Suprapubic skin (tissue), 4 donors: ENCODE data around the gene MBNL2. TPM values are rescaled to one million over a fixed set of nuclear protein-coding genes. Genes with fewer than 3 reads are reported as not detected.

Experiments used
- DNase-seq, 2 donors: peaks; one replicate each; pipeline ENCODE4 v3.0.0-alpha.2; 2019; ENCODE audit warnings: low spot score in 2 of 2
- H3K27ac ChIP-seq: fragments of 200-600 bp; sonication (generic); one replicate; pipeline ENCODE4 v1.5.1; 2019
- H3K27me3 ChIP-seq: fragments of 200-600 bp; sonication (generic); one replicate; pipeline ENCODE4 v1.5.1; 2019
- H3K36me3 ChIP-seq: fragments of 200-600 bp; sonication (generic); one replicate; pipeline ENCODE4 v1.5.1; 2019
- H3K4me1 ChIP-seq: fragments of 200-600 bp; sonication (generic); one replicate; pipeline ENCODE4 v1.5.1; 2019
- H3K4me3 ChIP-seq: fragments of 200-600 bp; sonication (generic); one replicate; pipeline ENCODE4 v1.5.1; 2019; ENCODE audit warnings: mild to moderate bottlenecking
- H3K9me3 ChIP-seq: fragments of 200-600 bp; sonication (generic); one replicate; pipeline ENCODE4 v1.5.1; 2019
- CTCF ChIP-seq, 2 donors: fragments of 200-600 bp in 1 of 2; fragments of 450-650 bp in 1 of 2; sonication (generic) in 1 of 2; IDR thresholded peaks; one replicate each; pipeline ENCODE4 v1.5.1; 2016 to 2019; ENCODE audit warnings: antibody characterized with exemption in 2 of 2, mild to moderate bottlenecking in 1 of 2, moderate library complexity in 1 of 2
- EP300 ChIP-seq: sonication (generic); formaldehyde crosslinking; IDR thresholded peaks from one replicate; pipeline ENCODE4 v1.6.1; 2017; ENCODE audit warnings: antibody characterized with exemption
- POLR2A ChIP-seq, 2 donors: fragments of 450-650 bp; IDR thresholded peaks; one replicate each; pipeline ENCODE4 v1.6.1; 2017; ENCODE audit warnings: antibody characterized with exemption in 2 of 2, mild to moderate bottlenecking in 2 of 2, moderate library complexity in 2 of 2
- POLR2AphosphoS5 ChIP-seq, 3 donors: sonication (generic); formaldehyde crosslinking; IDR thresholded peaks; one replicate each; pipeline ENCODE4 v1.6.1; 2017; ENCODE audit warnings: antibody characterized with exemption in 3 of 3
- WGBS: methylation state at CpG from one replicate; pipeline ENCODE4 v1.1.5; 2018; 5-methylcytosine and 5-hydroxymethylcytosine counted together
- total RNA-seq, 4 donors: library from RNA; depleted of rRNA; stranded (reverse); fragments of >200 nt; gene quantifications; one replicate each; pipeline ENCODE4 v1.1.0, GENCODE V29; 2016

Gene MBNL2
- total RNA-seq, 4 donors from 2014 or later = 64.2 to 92.4 (median 73.4) TPM

GRCh38 chr13:97240788-97241734, 18.9 kb downstream of the MBNL2 start:
- Histone ChIP-seq H3K36me3 (no peaks in the 10 kb centered on the region), H3K27me3 (no peaks in the 10 kb centered on the region), H3K4me3 (no peak overlapping the region), H3K27ac (peak overlapping the region; percentile 43), H3K9me3 (no peaks in the 10 kb centered on the region), H3K4me1 (peaks cover 93% of the 10 kb centered on the region)
- TF ChIP-seq CTCF (IDR thresholded peaks at IDR 0.05) (no peak), EP300 (no peak), POLR2A (IDR thresholded peaks at IDR 0.05) (no peak), POLR2AphosphoS5 (IDR thresholded peaks at IDR 0.05) (no peak)
- no peak for DNase-seq
- WGBS = 48% methylated on average over 8 of the region's 8 CpGs

- no peaks in the 10 kb centered on the region for H3K36me3 ChIP-seq
- H3K27me3 ChIP-seq = no peaks in the 10 kb centered on the region
- WGBS = 78% methylated on average over 5 of the region's 5 CpGs
- peaks cover 89% of the 10 kb centered on the region for H3K4me1 ChIP-seq
- DNase-seq = no peak
- H3K27ac ChIP-seq = peak overlapping the region; percentile 73
- no peak overlapping the region for H3K4me3 ChIP-seq
- no peaks in the 10 kb centered on the region for H3K9me3 ChIP-seq
- no peak for TF ChIP-seq EP300
- TF ChIP-seq CTCF (IDR thresholded peaks at IDR 0.05) = no peak
- no peak for TF ChIP-seq POLR2A (IDR thresholded peaks at IDR 0.05)
- no peak for TF ChIP-seq POLR2AphosphoS5 (IDR thresholded peaks at IDR 0.05)
Measured at GRCh38 chr13:97241761-97242160, 19.6 kb downstream of the MBNL2 start.

- H3K27ac ChIP-seq = peak overlapping the region; percentile 73
- no peak for DNase-seq
- no peaks in the 10 kb centered on the region for H3K36me3 ChIP-seq
- H3K4me1 ChIP-seq = peaks cover 81% of the 10 kb centered on the region
- WGBS = 85% methylated on average over 13 of the region's 13 CpGs
- no peak overlapping the region for H3K4me3 ChIP-seq
- H3K27me3 ChIP-seq = no peaks in the 10 kb centered on the region
- no peaks in the 10 kb centered on the region for H3K9me3 ChIP-seq
- no peak for TF ChIP-seq POLR2A (IDR thresholded peaks at IDR 0.05)
- no peak for TF ChIP-seq POLR2AphosphoS5 (IDR thresholded peaks at IDR 0.05)
- TF ChIP-seq CTCF (IDR thresholded peaks at IDR 0.05) = no peak
- no peak for TF ChIP-seq EP300
Measured at GRCh38 chr13:97242755-97243497, 20.8 kb downstream of the MBNL2 start.

GRCh38 chr13:97243915-97244781, 22.0 kb downstream of the MBNL2 start:
- H3K36me3 ChIP-seq = no peaks in the 10 kb centered on the region
- peaks cover 81% of the 10 kb centered on the region for H3K4me1 ChIP-seq
- DNase-seq = no peak
- TF ChIP-seq EP300 (no peak), POLR2A (IDR thresholded peaks at IDR 0.05) (no peak), POLR2AphosphoS5 (IDR thresholded peaks at IDR 0.05) (no peak)
- H3K9me3 ChIP-seq = no peaks in the 10 kb centered on the region
- WGBS = 44% methylated on average over 8 of the region's 8 CpGs
- H3K27ac ChIP-seq = peak overlapping the region; percentile 73
- H3K27me3 ChIP-seq = no peaks in the 10 kb centered on the region
- H3K4me3 ChIP-seq = no peak overlapping the region

- DNase-seq = no peak
Measured at GRCh38 chr13:97245011-97245410, 22.9 kb downstream of the MBNL2 start.

More at GRCh38 chr13:97245011-97245410, 22.9 kb downstream of the MBNL2 start:
- H3K27ac ChIP-seq = peak overlapping the region; percentile 73
- no peak overlapping the region for H3K4me3 ChIP-seq
- H3K36me3 ChIP-seq = no peaks in the 10 kb centered on the region
- H3K4me1 ChIP-seq = peaks cover 81% of the 10 kb centered on the region
- no peaks in the 10 kb centered on the region for H3K9me3 ChIP-seq
- TF ChIP-seq CTCF (IDR thresholded peaks at IDR 0.05) = no peak
- no peak for TF ChIP-seq POLR2A (IDR thresholded peaks at IDR 0.05)
- no peak for TF ChIP-seq POLR2AphosphoS5 (IDR thresholded peaks at IDR 0.05)
- H3K27me3 ChIP-seq = no peaks in the 10 kb centered on the region
